T47D (cell line): ENCODE measurements around the gene PRRG1.
"Not testable (repeated sequence)": the region's sequence is repeated elsewhere in the genome, so short reads cannot be mapped to it uniquely, and the experiment has no call there.

Experiments
- DNase-seq, 2 experiments: peaks; one replicate each; pipeline versions ENCODE4 v3.0.0 to v3.0.0-alpha.2; 2011 to 2012; ENCODE audit warnings: low read depth in 1 of 2, low spot score in 1 of 2
- JUND ChIP-seq: IDR thresholded peaks from 2 replicates; pipeline ENCODE4 v1.6.1; 2012; ENCODE audit warnings: low read depth
- in situ Hi-C: cut with HindIII; loops from 2 replicates; pipeline ENCODE4 v1.10.0; 2016; ENCODE audit warnings: low sequenced_read_pairs, low pct_unique_long_range_greater_than_20kb

Gene PRRG1

GRCh38 chrX:37455381-37455780 lies 106.2 kb downstream of the PRRG1 start:
- DNase-seq: no peak
- no peak for TF ChIP-seq JUND
- in situ Hi-C loops: no loop called here

DNA sequence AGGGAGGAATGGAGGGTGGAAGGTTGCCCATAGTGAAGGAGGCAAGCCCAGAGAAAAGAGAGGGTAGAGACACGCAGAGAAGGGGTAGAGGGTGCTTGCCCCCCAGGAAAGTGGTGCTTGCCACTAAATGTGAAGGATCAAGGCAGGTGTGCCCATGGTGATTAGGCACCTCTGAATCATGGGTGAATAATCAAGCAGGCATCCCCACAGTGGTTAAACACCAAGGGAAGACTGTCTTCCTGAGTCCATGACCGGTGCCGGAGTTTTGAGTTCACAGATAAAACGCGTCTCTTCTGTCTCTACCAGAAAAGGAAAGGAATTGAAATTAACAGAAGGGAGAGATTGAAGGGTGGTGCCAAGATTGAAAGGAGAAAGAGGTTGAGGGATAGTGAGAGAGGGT lies 111.1 kb downstream of the PRRG1 start:
- in situ Hi-C loops, DNase-seq: not testable (repeated sequence)

DNA sequence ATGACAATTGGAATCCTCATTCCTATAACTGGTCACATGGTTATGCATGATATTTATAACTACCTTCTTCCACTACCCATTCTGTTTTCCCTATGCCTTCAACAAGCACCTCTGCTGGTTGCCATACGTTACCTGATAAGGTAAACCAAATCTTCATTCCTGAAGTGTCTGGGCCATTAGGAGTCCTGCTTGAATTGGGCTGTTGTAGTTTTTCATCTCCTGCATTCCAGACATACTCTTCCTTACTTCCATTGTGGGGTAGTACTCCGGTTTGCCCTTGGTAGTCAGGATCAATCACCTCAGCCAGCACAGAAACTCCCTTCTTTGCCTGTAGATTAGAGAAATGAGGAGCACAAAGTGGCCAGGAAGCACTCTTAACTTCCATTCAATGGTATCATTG lies 113.2 kb downstream of the PRRG1 start:
- no peak for TF ChIP-seq JUND
- in situ Hi-C loops: no loop called here
- no peak for DNase-seq

DNA sequence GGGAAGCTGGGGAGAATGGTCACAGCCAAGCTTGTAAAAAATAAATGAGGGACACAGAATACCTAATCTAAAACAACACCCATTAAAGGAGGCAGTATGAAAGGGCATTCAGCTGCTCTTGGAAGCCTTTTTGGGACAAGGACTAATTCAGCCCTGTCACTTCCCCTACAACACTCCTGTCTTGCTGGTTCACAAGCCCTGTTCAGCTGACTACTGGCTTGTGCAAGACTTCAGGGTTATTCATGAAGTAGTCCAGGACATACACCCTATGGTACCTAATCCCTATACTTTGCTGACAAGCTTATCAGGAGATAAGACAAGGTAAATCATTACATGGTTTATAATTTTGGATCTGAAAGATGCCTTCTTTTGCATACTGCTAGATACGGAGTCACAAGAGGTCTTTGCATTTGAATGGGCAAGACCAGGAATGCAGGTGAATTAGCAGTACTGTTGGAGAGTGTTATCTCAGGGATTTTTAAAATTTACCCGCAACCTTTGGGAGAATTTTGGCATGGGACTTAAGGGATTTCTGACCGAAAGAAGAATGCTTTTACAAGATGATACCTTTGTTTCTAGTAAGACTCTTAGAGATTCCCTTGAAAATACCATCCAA lies 119.1 kb downstream of the PRRG1 start:
- DNase-seq: no peak
- TF ChIP-seq JUND: no peak
- in situ Hi-C loops: no loop called here

DNA sequence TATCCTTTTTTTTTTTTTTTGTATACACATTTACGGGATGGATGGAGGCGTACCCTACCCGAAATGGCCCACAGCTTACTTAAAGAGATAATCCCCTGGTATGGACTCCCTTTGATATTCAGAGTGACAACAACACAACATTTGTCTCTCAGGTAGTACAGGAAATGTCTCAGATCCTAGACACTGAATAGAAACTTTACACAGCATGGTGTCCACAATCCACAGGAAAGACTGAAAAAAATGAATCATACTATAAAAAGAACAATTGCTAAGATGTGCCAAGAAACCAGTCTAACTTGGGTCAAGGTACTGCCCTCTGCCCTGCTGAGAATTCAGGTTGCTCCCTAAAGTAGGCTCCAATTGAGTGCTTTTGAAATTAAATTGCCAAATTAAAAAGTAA lies 121.5 kb downstream of the PRRG1 start:
- no peak for DNase-seq
- no peak for TF ChIP-seq JUND
- in situ Hi-C loops: no loop called here

- TF ChIP-seq JUND: no peak
Measured at GRCh38 chrX:37472836-37473235, 123.7 kb downstream of the PRRG1 start.

DNA sequence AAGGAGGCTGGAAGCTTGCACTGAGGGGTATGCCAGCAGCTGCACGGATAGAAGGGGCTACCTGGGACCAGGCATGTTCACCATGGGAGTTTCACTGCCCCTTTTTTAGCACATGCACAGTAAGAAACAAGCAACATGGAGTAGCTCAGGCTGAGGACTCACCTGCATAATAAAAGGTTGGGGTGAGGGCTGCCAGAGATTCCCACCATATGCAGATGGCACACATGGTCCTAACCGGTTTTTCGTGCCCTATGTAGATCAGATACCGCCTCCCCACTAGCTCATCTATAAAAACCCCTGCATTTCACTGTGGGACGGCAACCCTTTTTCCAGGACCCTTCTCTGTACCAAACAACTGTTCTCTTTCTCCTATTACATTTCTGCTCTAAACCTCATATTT lies 125.3 kb downstream of the PRRG1 start:
- in situ Hi-C loops: no loop called here
- TF ChIP-seq JUND: no peak
- no peak for DNase-seq

More at GRCh38 chrX:37472836-37473235, 123.7 kb downstream of the PRRG1 start:
- no peak for DNase-seq
- in situ Hi-C loops: no loop called here

DNA sequence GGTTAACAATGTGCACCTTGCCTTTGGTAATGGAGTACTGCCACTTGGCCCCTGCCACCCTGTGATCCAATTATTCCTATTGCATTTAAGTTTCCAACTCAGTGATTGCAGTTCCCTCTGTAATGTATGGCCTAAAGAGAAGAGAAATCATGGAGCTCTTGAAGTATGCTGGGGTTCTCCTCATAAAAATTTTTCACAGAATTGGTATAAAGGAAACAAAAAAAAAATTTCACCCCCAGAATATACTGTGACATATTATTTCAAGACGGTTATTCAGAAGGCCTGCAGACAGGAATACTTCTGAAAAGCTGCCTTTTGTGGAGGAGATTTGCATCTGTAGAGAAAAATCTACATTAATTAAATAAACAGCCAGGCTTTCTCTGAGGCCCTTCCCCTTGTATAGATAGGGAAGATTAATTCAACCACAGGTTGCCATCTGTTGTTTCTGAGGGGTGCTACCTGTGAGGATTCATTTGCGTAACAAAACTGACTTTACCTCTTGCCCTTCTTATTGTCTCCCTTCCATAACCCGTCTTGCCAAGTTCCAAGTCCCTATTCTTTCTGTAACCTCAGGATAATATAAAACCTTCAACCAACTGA lies 127.5 kb downstream of the PRRG1 start:
- in situ Hi-C loops: no loop called here
- no peak for TF ChIP-seq JUND
- no peak for DNase-seq

- DNase-seq, in situ Hi-C loops: not testable (repeated sequence)
Measured at GRCh38 chrX:37484335-37484734, 135.2 kb downstream of the PRRG1 start.

DNA sequence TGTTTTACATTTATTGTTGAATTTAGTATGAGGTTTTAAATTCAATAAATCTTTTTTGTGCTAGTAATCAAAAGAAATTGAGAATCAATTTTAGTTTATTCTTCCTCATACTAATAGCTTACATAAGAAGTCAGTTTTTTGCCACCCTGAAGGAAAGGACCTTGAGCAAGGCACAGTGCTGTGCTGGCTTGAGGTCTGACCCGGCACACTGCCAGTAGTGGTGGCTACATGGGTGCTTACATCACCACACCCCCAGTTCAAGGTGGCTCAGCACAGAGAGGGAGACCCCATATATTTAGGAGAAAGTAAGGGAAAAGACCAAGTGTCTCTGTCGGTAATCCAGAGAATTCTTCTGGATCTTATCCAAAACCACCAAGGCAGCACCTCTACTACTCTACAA lies 136.3 kb downstream of the PRRG1 start:
- TF ChIP-seq JUND: no peak
- in situ Hi-C loops: no loop called here
- no peak for DNase-seq

DNA sequence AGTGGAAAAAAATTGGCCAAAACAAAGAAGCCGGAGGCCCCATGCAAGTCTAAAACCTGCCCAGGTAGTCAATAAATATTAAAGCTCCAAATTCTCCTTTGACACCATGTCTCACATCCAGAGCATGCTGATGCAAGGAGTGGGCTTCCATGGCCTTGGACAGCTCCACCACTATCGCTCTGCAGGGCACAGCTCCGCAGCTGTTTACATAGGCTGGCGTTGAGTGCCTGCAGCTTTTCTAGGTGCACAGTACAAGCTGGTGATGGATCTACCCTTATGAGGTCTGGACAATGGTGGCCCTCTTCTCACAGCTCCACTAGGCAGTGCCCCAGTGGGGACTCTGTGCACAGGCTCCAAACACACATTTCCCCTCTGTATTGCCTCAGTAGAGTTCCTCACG lies 138.1 kb downstream of the PRRG1 start:
- no peak for TF ChIP-seq JUND
- DNase-seq: no peak
- in situ Hi-C loops: no loop called here

DNA sequence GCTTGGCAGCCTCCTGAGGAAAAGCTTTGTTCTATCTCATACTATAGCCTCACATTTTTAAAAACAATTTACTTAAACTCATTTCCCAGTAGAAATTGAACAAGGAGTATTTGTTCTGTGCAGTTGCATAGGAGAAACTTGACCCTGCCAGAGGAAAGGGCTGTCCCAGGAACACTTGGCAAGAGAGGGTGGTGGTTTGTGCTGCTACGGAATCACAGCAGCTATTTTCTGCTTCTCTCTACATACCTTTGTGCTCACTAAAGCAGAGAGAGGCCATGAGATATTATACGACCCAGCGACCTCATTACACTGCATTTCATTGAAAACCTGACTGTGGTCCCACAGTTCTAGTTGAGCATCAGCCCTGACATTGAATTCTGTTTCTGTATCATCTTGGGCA lies 139.2 kb downstream of the PRRG1 start:
- TF ChIP-seq JUND: no peak
- in situ Hi-C loops: no loop called here

GRCh38 chrX:37491686-37492085 lies 142.5 kb downstream of the PRRG1 start:
- TF ChIP-seq JUND: no peak
- DNase-seq: no peak
- in situ Hi-C loops: no loop called here

More for the DNA sequence above, 139.2 kb downstream of the PRRG1 start:
- DNase-seq: no peak

DNA sequence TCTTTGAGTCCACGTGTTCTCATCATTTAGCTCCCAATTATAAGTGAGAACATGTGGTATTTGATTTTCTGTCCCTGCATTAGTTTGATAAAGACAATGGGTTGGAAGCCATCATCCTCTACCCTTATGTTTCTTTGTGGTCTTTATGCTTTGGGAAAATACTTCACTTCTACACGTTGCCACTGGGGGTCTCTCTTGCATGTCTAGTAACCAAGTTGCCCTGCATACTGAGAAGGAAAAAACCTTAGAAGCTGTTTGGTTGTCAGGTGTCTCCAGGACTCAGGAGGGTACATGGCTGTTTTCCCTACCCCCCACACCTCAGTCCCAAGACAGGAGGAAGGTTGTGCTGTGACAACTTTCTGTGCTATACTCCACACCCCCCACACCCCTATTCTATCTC lies 146.6 kb downstream of the PRRG1 start:
- DNase-seq: peak in 1 of 2 experiments; percentile 18
- in situ Hi-C loops: not testable (repeated sequence)

DNA sequence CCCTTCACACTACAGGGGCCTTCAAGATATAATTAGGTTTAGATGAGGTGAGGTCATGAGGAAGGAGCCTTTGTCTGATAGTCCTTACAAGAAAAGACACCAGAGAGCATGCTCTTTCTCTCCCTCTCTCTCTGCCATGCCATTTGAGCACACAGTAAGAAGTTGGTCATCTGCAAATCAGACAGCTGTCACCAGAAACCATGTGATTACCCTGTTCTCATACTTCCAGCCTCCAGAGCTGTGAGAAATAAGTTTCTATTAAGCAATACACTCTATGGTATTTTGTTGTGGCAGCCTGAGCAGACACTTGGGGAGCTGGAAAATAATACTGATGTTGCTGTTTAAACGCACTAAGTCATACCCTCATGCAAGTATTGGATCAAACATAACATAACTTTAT lies 148.0 kb downstream of the PRRG1 start:
- DNase-seq, in situ Hi-C loops: not testable (repeated sequence)

- in situ Hi-C loops, DNase-seq: not testable (repeated sequence)
Measured at GRCh38 chrX:37498323-37498722, 149.2 kb downstream of the PRRG1 start.

DNA sequence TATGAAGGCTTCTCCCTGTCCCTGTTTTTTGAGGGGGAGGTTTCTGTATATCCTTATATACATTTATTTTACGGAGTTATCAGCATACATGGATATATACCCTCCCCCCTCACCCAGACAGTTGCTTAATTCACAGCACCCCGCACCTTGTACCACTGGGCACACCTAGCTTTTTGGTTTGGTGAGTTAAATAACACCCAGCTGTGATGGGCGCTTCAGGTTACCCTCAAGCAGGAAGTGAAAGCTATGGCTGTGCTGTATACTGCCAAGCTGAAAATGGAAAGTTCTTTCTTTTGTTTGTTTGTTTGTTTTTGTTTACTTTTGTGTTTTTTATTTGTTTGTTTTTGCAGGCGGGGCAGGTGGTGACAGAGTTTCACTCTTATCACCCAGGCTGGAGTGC lies 150.5 kb downstream of the PRRG1 start:
- in situ Hi-C loops, DNase-seq: not testable (repeated sequence)
